ENCODE data around the gene ZNF844.

DNA sequence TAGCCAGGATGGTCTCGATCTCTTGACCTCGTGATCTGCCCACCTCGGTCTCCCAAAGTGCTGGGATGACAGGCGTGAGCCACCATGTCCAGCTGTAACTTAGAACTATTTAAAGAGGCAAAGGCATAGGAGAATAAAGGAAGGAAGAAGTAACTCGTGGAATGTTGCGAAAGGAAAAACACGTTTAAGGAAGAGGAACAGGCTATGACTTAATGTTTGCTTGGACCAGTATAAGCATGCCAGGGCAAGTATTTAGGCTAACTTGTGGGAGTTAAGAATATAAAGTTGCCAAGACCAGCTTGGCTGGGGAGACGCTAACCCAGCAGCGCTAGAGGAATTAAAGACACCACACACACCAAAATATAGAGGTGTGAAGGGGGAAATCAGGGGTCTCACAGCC, 33.5 kb downstream of the ZNF844 start:
- TF ChIP-seq, protein P1, sequence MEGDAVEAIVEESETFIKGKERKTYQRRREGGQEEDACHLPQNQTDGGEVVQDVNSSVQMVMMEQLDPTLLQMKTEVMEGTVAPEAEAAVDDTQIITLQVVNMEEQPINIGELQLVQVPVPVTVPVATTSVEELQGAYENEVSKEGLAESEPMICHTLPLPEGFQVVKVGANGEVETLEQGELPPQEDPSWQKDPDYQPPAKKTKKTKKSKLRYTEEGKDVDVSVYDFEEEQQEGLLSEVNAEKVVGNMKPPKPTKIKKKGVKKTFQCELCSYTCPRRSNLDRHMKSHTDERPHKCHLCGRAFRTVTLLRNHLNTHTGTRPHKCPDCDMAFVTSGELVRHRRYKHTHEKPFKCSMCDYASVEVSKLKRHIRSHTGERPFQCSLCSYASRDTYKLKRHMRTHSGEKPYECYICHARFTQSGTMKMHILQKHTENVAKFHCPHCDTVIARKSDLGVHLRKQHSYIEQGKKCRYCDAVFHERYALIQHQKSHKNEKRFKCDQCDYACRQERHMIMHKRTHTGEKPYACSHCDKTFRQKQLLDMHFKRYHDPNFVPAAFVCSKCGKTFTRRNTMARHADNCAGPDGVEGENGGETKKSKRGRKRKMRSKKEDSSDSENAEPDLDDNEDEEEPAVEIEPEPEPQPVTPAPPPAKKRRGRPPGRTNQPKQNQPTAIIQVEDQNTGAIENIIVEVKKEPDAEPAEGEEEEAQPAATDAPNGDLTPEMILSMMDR (IDR thresholded peaks at IDR 0.05), result no peak
- no peak for TF ChIP-seq POLR2A (IDR thresholded peaks at IDR 0.05)
- TF ChIP-seq POLR2AphosphoS5 (IDR thresholded peaks at IDR 0.05), result no peak
- no peak for TF ChIP-seq EP300 (IDR thresholded peaks at IDR 0.05)

Data from gastroesophageal sphincter (tissue), 3 donors.